ENCODE data around the gene DLG5.

The DLG5 gene, protein sequence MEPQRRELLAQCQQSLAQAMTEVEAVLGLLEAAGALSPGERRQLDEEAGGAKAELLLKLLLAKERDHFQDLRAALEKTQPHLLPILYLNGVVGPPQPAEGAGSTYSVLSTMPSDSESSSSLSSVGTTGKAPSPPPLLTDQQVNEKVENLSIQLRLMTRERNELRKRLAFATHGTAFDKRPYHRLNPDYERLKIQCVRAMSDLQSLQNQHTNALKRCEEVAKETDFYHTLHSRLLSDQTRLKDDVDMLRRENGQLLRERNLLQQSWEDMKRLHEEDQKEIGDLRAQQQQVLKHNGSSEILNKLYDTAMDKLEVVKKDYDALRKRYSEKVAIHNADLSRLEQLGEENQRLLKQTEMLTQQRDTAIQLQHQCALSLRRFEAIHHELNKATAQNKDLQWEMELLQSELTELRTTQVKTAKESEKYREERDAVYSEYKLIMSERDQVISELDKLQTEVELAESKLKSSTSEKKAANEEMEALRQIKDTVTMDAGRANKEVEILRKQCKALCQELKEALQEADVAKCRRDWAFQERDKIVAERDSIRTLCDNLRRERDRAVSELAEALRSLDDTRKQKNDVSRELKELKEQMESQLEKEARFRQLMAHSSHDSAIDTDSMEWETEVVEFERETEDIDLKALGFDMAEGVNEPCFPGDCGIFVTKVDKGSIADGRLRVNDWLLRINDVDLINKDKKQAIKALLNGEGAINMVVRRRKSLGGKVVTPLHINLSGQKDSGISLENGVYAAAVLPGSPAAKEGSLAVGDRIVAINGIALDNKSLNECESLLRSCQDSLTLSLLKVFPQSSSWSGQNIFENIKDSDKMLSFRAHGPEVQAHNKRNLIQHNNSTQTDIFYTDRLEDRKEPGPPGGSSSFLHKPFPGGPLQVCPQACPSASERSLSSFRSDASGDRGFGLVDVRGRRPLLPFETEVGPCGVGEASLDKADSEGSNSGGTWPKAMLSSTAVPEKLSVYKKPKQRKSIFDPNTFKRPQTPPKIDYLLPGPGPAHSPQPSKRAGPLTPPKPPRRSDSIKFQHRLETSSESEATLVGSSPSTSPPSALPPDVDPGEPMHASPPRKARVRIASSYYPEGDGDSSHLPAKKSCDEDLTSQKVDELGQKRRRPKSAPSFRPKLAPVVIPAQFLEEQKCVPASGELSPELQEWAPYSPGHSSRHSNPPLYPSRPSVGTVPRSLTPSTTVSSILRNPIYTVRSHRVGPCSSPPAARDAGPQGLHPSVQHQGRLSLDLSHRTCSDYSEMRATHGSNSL (N-terminal part only)

DNA sequence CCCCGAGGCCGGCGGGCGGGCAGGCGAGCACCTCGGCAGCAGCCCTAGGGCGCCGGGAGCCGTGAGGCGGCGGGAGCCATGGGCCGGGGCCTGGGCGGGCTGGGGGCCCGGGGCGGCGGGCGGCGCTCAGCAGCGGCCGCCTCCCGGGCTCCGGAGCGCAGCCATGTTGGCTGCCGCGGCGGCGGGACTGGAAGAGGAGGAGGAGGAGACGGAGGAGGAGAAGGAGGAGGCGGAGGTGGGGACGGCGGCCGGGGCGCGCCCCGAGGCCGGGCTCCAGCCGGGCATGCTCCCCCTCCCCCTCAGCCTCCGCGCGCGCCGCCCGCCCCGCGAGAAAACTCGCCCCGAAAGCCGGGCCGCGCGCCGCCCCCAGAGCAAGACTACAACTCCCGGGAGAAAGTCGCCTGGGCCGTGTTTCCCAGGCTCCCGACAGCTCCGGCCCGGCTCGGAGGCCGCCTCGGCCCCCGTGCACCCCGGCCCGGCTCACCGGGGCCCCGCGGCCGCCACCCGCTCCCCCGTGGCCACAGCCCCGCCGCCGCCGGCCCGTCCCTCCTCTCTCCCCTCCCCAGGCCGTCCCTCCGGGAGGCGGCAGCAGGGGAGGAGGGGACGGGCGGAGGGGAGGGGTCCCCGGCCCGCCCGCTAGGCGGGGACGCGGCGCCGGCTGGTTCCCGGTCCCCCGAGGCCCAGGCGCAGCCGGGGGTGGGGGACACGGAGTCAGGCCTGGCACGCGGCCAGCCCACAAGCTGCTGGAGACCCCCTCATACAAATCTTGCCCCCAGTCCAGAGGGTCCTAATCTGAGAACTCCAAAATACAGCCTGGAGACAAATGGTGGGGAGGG is at the start of gene DLG5:
Gene DLG5, minus strand, starts transcription at position 190 of the 836 bp plus-strand sequence. CDS start 235 bp downstream, outside the sequence.
- peak; percentile 14 for DNase-seq

DNA sequence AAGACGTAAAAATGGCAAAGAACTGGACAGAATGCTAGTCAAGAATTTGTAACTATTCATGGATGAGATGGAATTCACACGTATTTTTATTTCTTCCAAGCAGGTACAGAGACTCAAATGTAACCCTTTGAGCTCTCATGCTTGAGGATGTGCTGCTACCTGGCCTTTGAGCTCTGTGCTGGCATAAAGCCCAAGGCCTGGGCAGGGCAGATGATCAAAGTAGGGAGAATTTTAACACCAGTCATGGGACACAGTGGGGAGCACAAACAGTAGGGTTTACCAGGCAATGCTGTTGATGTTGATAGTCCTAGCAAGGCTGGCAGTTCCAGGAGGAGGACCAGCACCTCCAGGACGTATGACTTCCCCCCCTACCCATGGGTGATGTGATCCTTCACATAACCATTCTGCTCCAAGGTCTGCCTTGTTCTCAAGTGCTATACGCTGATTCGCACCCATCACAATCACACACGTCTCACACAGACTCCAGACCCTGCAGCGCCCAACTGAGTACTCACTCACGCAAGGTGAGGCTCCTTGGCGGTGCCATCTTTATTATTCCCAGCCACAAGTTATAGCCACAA is 48.6 kb upstream of the DLG5 start:
- no peak for DNase-seq

DNA sequence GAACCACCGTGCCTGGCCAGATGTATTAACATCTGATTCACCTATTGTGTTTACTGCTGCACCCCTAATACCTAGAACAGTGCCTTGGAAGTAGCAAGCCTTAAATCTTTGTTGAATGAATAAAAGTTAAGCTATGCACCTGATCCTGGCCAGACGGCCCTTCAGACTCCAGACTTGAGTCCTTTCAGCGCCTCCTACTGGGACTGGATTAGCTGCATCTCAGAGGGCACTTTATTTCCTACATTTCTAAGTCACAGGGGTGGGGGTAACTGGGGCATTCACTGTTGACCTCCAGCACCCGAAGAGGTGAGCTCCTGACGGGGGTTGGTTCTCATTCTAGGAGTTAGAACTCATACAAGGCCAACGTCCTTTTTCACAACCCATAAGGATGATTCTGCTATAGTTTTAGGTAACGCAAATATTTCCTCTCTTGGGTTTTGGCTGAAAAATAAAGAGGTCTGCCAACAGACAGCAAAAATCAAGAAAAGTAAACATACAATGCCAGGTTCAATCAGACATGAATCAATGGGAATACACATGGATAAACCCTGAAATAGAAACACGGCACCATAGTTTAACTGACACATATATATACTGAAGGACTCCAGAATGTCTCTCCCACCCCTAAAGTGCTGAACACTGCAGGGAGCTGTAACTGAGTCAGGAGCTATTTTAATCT is 48.0 kb upstream of the DLG5 start:
- no peak for DNase-seq

DNA sequence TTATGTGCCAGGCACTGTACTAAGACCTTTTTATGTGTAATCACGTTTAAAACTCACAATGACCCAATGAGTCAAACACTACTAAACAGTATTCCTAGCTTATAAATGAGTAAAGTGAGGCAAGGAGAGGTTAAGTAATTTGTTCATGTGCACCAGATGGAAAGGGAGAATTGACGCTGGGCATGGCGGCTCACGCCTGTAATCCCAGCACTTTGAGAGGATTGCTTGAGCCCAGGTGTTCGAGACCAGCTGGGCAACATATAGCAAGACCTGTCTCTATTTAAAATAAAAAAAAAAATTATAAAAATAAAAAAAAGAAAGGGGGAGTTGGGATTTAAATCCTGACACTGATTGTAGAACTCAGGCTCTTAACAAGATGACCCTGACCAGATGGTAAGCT is 46.7 kb upstream of the DLG5 start:
- DNase-seq = peak; percentile 44

DNA sequence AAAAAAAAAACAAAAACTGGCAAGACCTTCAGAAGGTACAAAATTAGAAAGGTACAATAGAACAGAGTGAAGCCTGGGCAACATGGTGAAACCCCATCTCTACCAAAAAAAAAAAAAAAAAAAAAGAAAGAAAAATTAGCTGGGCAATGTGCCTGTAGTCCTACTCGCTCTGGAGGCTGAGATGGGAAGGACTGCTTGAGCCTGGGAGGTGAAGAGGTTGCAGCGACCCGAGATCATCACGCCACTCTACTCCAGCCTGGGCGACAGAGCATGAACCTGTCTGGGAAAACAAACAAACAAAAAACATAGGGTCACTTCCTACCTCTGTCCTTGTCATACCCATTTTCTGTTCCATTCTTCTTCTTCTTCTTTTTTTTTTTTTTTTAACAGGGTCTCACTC is 45.6 kb upstream of the DLG5 start:
- DNase-seq = no peak

DNA sequence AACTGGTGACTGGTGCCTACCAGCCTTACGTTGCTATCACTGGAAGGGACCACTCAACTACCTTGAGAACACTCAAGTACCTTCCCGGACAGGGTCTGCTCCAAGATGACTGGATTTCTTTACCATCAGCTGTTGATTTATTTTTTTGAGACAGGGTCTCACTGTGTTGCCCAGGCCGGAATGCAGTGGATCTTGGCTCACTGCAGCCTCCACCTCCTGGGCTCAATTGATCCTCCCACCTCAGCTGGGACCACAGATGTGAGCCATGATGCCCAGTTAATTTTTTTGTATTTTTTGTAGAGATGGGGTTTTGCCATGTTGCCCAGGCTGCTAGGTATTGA is 45.2 kb upstream of the DLG5 start:
- DNase-seq = no peak

DNA sequence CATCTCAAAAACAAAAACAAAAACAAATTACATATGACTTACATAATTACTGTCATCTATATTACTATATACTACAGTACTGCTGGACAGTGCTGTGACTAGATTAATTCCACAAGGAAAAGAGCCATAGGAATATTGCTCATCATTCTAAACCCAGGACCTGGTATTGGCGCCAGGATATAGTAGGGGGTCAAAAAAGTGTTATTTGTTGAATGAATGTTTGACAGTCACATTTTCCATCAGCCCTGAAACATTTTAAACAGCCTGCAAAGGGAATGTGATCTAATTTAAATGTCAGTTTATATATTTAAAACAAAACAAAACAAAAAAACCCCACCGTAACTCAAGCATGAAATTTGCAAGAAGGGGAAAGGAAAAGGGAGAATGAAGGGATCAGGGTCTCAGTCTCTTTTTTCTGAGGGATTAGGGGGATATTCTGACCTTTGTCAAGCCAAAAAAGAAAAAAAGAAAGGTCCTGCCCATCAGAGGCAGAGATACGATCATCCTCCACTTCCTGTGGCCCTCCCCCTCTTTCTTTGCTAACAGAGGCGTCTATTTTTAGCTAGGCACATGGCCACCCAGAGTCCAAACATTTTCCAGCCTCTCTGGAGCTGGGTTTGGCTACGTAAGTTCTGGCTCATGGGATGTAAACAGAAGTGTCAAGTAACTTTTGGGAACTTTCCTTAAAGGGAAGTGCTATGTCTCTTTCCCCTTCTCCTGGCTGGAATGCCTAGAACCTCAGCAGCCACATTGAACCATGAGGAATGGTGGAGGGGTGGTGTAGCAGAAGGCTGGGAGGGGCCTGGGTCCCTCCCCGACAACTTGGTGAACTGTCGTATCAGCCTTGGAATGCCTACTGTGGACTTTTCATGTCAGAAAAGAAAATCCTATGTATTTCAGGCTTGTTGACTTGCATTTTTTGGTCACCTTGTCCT is 44.6 kb upstream of the DLG5 start:
- no peak for DNase-seq

DNA sequence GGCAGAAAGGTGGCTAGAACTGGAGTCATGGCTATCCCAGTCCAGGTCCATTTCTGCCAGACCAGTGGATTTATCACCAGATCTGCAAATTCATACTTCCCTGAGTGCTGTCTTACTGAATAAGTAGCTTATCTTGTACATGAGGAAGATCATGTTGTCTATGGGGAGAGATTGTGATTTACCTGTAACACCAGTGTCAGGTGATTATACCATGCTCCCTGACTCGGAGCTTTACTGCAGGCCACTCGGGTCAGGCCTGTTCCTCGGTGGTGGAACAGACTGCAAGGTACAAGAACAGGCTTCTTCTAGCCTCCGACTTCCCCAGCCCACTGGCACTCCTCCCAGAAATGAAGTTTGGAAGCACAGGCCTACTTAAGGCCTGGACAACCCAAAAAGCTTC is 42.6 kb upstream of the DLG5 start:
- DNase-seq = no peak

DNA sequence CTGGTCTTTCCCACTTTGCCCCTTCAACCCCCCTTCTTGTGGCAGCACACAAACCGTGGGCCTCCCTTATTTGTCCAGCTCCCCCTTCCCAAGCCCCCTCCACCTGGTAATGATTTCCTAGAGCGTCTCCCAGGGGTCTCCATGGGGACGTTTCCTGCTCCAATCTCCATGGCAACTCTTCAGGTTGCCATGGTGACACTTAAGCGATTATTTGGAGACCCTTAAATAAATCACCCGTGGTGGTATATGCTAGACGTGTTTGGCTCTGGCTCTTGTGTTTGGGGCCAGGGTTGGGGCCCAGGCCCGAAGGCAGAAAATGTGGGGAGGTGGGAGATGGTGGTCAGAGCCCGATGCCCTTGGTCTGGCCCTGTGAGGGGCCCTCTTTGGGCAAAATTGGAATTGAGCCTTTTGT is 41.1 kb upstream of the DLG5 start:
- DNase-seq = no peak

DNA sequence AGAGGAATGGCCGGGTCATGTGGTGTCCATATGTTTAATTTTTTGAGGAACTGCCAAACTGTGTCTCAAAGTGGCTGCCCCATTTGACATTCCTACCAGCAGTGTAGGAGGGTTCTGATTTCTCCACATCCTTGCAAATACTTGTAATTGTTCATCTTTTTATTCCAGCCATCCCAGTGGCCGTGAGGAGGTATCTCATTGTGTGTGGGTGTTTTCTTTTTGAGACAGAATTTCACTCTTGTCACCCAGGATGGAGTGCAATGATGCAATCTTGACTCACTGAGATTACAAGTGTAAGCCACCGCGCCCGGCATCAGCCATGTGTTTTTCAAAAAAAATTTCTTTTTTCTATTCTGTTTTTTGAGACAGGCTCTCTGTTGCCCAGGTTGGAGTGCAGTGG is 38.7 kb upstream of the DLG5 start:
- no peak for DNase-seq

DNA sequence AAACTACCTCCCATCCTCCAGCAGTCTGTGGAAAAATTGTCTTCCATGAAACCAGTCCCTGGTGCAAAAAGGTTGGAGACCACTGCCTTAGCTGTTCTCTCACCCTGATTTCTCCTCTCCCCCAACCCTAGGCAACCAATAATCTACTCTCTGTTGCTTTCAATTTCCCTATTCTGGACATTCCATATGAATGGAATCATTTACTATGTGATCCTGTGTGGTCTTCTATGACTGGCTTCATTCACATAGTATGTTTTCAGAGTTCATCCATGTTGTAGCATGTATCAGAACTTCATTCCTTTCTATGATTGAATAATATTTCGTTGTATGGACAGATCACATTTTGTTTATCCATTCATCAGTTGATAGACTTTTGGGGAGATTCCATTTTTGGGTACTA is 38.3 kb upstream of the DLG5 start:
- no peak for DNase-seq

DNA sequence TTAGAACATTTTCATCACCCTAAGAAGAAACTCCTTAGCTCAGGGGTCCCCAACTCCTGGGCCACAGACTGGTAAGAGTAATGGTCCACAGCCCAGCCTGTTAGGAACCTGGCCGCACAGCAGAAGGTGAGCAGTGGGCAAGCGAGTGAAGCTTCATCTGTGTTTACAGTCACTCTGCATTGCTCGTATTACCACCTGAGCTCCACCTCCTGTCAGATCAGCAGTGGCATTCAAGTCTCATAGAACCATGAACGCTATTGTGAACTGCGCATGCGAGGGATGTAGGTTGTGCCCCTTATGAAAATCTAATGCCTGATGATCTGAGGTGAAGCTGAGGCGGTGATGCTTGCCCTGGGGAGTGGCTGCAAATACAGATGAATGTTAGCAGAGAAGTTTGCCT is 37.3 kb upstream of the DLG5 start:
- no peak for DNase-seq

DNA sequence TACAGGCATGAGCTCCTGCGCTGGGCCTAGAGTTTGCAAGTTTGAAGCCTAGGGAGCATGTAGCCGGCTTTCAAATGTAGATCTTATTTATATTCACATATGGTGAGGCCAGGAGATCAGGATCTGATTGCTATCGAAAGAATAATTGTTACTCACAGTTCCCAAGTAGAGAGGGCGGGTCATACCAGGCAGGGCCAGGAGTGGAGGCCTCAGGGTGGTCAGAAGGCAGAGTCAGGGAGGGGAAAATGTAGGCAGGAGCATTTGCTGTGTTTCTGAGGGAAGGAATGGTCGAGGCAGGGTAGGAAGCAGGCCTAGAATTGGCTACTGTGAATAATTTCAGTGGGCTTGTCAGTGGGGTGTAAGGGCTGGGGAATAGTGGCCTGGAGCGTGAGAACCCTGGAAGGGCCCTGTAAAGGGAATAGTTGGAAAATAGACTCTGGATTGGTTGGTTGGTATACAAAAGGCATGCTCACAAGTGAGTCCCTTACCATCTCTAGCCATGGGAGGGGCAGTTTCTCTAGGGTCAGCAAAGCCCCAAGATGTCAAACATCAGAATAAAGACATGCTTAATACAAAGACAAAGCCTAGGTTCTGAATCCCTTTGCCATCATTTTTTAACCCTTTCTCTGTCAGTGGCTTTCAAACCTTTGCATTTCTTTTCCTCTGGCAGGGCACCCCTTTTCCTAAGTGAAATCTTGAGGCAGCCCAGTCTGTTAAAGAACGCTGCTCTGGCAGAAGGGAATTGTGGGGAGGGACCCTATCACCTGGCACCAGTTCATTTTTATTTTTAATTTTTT is 36.0 kb upstream of the DLG5 start:
- no peak for DNase-seq

DNA sequence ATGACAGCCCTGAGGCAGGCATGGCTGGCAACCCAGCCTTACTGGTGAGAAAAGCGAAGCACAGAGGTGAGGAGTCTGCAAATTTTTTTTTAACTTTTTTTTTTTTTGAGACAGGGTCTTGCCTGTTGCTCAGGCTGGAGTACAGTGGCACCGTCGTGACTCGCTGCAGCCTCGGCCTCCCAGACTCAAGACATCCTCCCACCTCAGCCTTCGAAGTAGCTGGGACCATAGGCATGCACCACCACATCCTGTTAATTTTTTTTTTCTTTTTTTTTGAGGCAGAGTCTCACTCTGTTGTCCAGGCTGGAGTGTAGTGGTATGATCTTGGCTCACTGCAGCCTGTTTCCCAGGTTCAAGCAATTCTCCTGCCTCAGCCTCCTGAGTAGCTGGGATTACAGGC is 35.1 kb upstream of the DLG5 start:
- no peak for DNase-seq

DNA sequence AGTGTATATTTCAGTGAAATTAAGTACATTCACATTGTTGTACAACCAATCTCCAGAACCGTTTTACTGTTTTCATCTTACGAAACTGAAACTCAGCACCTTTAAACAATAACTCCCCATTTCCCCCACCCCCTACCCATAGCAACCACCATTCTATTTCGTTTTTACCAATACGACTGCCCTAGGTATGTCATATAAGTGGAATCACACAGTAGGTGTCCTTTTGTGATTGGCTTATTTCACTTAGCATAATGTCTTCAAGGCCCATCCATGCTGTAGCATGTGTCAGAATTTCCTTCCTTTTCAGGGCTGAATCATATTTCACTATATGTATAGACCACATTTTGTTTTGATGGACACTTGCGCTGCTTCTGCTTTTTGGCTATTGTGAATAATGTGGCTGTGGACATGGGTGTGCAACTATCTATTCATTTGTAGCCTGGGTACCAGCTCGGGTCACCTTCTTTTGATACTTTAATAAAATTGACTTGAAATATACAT is 34.3 kb upstream of the DLG5 start:
- no peak for DNase-seq

DNA sequence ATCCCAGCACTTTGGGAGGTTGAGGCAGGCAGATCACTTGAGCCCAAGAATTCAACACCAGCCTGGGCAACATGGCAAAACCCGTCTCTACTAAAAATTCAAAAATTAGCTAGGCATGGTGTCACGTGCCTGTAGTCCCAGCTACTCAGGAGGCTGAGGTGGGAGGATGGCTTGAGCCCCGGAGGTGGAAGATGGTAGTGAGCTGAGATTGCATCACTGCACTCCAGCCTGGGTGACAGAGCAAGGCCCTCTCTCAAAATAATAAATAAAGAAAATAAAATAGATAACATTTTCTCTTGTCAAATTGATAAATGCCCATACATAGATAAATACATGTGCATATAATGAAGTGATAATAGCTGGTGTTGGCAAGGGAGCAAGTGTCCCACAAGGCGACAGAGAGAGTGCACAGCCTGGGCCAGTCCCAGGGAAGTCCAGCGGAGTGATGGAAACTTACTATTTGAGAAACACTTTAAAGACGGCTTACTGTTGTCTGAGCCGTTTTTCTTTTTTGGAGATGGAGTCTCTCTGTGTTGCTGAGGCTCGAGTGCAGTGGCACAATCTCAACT is 33.4 kb upstream of the DLG5 start:
- DNase-seq = no peak

DNA sequence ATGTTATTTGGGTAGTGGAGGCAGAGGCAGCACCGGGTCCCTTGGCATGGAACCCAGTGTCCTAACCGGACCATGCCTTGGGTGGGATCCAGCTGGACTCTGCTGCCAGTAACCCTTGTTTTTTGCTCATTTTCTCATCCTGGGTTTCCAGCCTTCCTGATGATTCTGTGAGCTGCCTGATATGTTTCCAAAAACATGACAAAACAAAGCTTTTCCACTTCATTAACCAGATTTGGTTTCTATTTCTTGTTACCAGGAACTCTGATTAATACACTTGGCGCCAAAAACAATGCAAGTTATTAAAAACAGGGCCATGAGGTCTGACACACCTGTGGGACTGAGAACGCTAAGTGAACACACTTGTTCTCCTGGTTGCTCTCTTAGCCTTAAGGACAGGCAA is 32.8 kb upstream of the DLG5 start:
- no peak for DNase-seq

DNA sequence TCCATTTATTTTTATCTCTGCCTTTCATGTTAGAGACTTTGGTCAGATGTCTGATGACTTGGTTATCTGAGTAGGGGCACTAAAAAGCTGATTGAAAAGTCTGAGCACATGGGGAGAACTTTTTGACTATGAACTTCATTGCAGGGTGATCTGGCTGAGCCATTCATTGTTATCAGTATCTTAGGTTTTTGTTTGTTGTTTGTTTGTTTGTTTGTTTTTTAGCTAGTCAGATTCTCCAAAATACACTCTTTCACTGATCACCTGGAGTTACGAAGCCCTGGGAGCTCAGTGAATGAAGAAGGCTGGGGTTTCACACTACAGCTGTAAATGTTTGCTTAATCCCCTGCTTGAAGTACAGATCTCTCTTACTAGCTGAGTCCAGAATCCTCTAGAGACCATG is 28.6 kb upstream of the DLG5 start:
- no peak for DNase-seq

DNA sequence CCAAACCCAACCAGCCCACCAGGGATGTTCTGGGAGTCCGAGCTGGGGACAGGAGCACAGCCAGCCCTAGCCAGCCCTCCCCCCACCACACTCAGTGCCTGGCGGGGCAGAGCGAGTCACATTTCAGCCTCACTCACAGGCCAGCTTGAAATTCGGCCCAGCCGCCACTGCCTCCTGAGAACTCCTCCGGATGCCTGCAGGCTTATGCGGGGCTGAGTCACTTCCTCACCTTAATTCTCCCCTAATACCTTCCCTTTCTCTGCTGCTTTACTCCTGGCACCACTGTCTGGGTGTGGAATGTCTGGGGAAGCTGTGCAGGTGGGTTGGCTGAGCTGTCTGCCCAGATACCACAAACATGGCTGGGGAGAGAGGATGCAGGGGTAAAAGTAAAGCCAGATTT is 22.6 kb upstream of the DLG5 start:
- DNase-seq = no peak
